GM23248 (cell line): ENCODE measurements around the gene FRMD6. TPM values are rescaled to one million over a fixed set of nuclear protein-coding genes. Genes with fewer than 3 reads are reported as not detected.
A peak's percentile ranks its signal among the peaks of the same experiment; 100 is the strongest.

Experiments used
- DNase-seq: peaks from one replicate; pipeline ENCODE4 v3.0.0-alpha.2; 2015
- H2AFZ ChIP-seq: fragments of 200-600 bp; sonication (generic); 2 replicates; pipeline ENCODE4 v1.6.1; 2016; ENCODE audit warnings: antibody characterized with exemption
- H3F3A ChIP-seq: fragments of 200-600 bp; sonication (generic); 2 replicates; pipeline ENCODE4 v1.6.1; 2016; ENCODE audit warnings: mild to moderate bottlenecking, antibody characterized with exemption, mixed run types; ENCODE audit not compliant: insufficient read depth
- H3K27ac ChIP-seq: fragments of 200-600 bp; sonication (generic); 2 replicates; pipeline ENCODE4 v1.5.1; 2016; ENCODE audit warnings: mild to moderate bottlenecking
- H3K27me3 ChIP-seq: fragments of 200-600 bp; sonication (generic); replicated peaks from 2 replicates; pipeline ENCODE4 v1.6.1; 2016; ENCODE audit warnings: mild to moderate bottlenecking; ENCODE audit not compliant: insufficient read depth
- H3K36me3 ChIP-seq: fragments of 200-600 bp; sonication (generic); 2 replicates; pipeline ENCODE4 v1.6.1; 2016; ENCODE audit warnings: low read depth, mild to moderate bottlenecking
- H3K4me1 ChIP-seq: fragments of 200-600 bp; sonication (generic); 2 replicates; pipeline ENCODE4 v1.6.1; 2016; ENCODE audit warnings: mild to moderate bottlenecking; ENCODE audit not compliant: insufficient read depth
- H3K4me2 ChIP-seq: fragments of 200-600 bp; sonication (generic); one replicate; pipeline ENCODE4 v1.6.1; 2016; ENCODE audit warnings: mild to moderate bottlenecking; ENCODE audit not compliant: unreplicated experiment
- H3K4me3 ChIP-seq: fragments of 200-600 bp; sonication (generic); 2 replicates; pipeline ENCODE4 v1.5.1; 2016; ENCODE audit warnings: mild to moderate bottlenecking
- H3K79me2 ChIP-seq: fragments of 200-600 bp; sonication (generic); 2 replicates; pipeline ENCODE4 v1.6.1; 2016; ENCODE audit warnings: mild to moderate bottlenecking; ENCODE audit not compliant: insufficient read depth
- H3K9ac ChIP-seq: fragments of 200-600 bp; sonication (generic); 2 replicates; pipeline ENCODE4 v1.6.1; 2016; ENCODE audit warnings: mild to moderate bottlenecking
- H3K9me2 ChIP-seq: fragments of 200-600 bp; sonication (generic); 2 replicates; pipeline ENCODE4 v1.6.1; 2016; ENCODE audit warnings: mixed run types, mild to moderate bottlenecking, moderate library complexity; ENCODE audit not compliant: insufficient read depth
- H3K9me3 ChIP-seq: fragments of 200-600 bp; sonication (generic); one replicate; pipeline ENCODE4 v1.6.1; 2017; ENCODE audit warnings: low read depth
- H4K20me1 ChIP-seq: fragments of 200-600 bp; sonication (generic); 2 replicates; pipeline ENCODE4 v1.6.0; 2016; ENCODE audit not compliant: insufficient read depth
- EZH2 ChIP-seq: fragments of 200-600 bp; sonication (generic); IDR thresholded peaks from 2 replicates; pipeline ENCODE4 v1.6.1; 2018; ENCODE audit warnings: antibody characterized with exemption, mild to moderate bottlenecking; ENCODE audit not compliant: insufficient read depth, poor library complexity, severe bottlenecking
- EZH2phosphoT487 ChIP-seq: fragments of 200-600 bp; sonication (generic); IDR thresholded peaks from 2 replicates; pipeline ENCODE4 v1.6.1; 2018; ENCODE audit warnings: antibody characterized with exemption, moderate library complexity, mild to moderate bottlenecking, low read depth; ENCODE audit not compliant: insufficient read depth
- WGBS, 2 experiments: methylation state at CpG; one replicate each; pipeline ENCODE4 v1.1.6; 2015 to 2017; ENCODE audit warnings: low lambda C conversion rate in 2 of 2, low coverage in 1 of 2; ENCODE audit errors: missing lambda C conversion rate in 2 of 2; 5-methylcytosine and 5-hydroxymethylcytosine counted together
- in situ Hi-C: fragments of 300-500 bp; cut with MboI; formaldehyde crosslinking; loops from 2 replicates; pipeline ENCODE4 v1.15.0; 2020
- polyA plus RNA-seq: library from polyadenylated mRNA; unstranded; fragments of >200 nt; fragmentation: Nextera tagmentation; extraction: Ambion mirVana; gene quantifications from 2 replicates; pipeline ENCODE4 v1.2.1, GENCODE V29; 2016
- total RNA-seq: library from RNA; depleted of rRNA; stranded (reverse); fragments of >200 nt; shearing (Covaris generic); gene quantifications from 2 replicates; pipeline ENCODE4 v1.2.3, GENCODE V29; 2014

The FRMD6 gene
- total and polyA plus RNA-seq, 2 experiments from 2014 or later, result 550 to 795 TPM

DNA sequence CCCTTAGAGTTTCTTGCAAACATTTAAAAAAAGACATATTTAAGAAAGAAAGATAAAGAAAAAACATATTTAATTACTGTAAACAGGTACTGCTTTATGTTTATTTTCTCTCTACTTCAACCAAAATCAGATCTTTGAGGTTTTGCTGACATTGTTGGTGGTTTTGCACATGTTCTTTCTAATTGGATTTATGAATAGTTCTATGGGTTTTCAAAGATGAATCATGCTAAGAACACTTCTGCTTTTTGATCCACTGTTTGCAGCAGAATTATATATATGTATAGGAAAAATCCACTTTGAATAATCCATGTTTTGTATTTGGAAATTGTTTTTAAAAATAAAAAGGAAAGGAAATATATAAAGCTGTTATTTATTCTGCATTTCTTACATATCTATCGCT, 78.4 kb downstream of the FRMD6 start:
- Histone ChIP-seq H3K27ac (peak overlapping the region; percentile 25), H3K9me2 (no peaks in the 10 kb centered on the region), H3K9ac (no peak overlapping the region), H3K36me3 (peaks cover 63% of the 10 kb centered on the region), H3K79me2 (peaks cover 31% of the 10 kb centered on the region), H3K4me2 (no peak overlapping the region), H3K9me3 (no peaks in the 10 kb centered on the region), H3F3A (peaks cover 98% of the 10 kb centered on the region), H2AFZ (no peak overlapping the region), H3K27me3 (no peaks in the 10 kb centered on the region), H3K4me3 (no peak overlapping the region), H4K20me1 (peaks cover 20% of the 10 kb centered on the region; the same call in 1 of the 2 replicates), H3K4me1 (peaks cover 48% of the 10 kb centered on the region)
- 97 to 98% methylated on average over 1 of the region's 1 CpG for whole genome bisulfite sequencing, 2 experiments
- no peak for TF ChIP-seq EZH2
- no peak for TF ChIP-seq EZH2phosphoT487
- in situ Hi-C loops, result no loop called here
- peak; percentile 16 for DNase-seq

- Histone ChIP-seq H4K20me1 (peaks cover 14% of the 10 kb centered on the region; the same call in 1 of the 2 replicates), H2AFZ (no peak overlapping the region), H3K27ac (peak overlapping the region; percentile 25), H3K4me3 (no peak overlapping the region), H3K4me1 (peaks cover 42% of the 10 kb centered on the region), H3K27me3 (no peaks in the 10 kb centered on the region), H3K79me2 (peaks cover 26% of the 10 kb centered on the region), H3F3A (peaks cover 93% of the 10 kb centered on the region), H3K4me2 (no peak overlapping the region), H3K36me3 (peaks cover 57% of the 10 kb centered on the region), H3K9ac (no peak overlapping the region), H3K9me3 (no peaks in the 10 kb centered on the region), H3K9me2 (no peaks in the 10 kb centered on the region)
- in situ Hi-C loops, result no loop called here
- WGBS, 2 experiments, result 98% methylated on average over 2 of the region's 2 CpGs
- TF ChIP-seq EZH2 (no peak), EZH2phosphoT487 (no peak)
- peak; percentile 17 for DNase-seq
Observed at GRCh38 chr14:51730684-51731083, 79.0 kb downstream of the FRMD6 start.

- Histone ChIP-seq H3K27ac (peak overlapping the region; percentile 25), H3K9me2 (no peaks in the 10 kb centered on the region), H3K4me3 (no peak overlapping the region), H3K36me3 (peaks cover 39% of the 10 kb centered on the region), H3K27me3 (no peaks in the 10 kb centered on the region), H2AFZ (no peak overlapping the region), H3K4me2 (no peak overlapping the region), H3K4me1 (peaks cover 23% of the 10 kb centered on the region), H3K9me3 (no peaks in the 10 kb centered on the region), H3K79me2 (peaks cover 21% of the 10 kb centered on the region), H3F3A (peaks cover 80% of the 10 kb centered on the region), H4K20me1 (peaks cover 10% of the 10 kb centered on the region; the same call in 1 of the 2 replicates), H3K9ac (no peak overlapping the region)
- in situ Hi-C loops, result no loop called here
- 46 to 50% methylated on average over 4 of the region's 4 CpGs for WGBS, 2 experiments
- peak; percentile 61 for DNase-seq
- TF ChIP-seq EZH2phosphoT487 (no peak), EZH2 (no peak)
Observed at GRCh38 chr14:51732494-51733112, 80.9 kb downstream of the FRMD6 start.

DNA sequence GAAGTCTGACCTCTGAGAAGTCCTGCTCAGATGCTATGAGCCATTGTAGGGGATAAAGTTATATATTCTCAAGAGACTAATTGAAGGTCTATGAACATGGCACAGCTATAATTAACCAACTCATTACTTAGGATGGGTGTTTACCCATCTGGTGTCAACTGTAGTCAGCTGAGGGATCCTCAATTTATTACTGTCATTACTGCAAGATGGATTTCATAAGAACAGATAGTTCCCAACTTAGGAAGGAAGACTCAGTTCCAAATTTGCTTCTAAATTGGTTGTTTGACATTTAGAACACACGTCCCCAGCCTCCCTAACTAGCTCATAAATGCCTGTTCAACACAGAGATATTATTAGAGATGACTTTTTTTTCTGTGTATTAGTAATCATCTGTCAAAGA, 81.4 kb downstream of the FRMD6 start:
- H3K4me3 ChIP-seq, result no peak overlapping the region
- peaks cover 34% of the 10 kb centered on the region for H3K36me3 ChIP-seq
- H3F3A ChIP-seq, result peaks cover 74% of the 10 kb centered on the region
- TF ChIP-seq EZH2phosphoT487, result no peak
- no peak for TF ChIP-seq EZH2
- H3K9me2 ChIP-seq, result no peaks in the 10 kb centered on the region
- H3K27me3 ChIP-seq, result no peaks in the 10 kb centered on the region
- no peak overlapping the region for H3K9ac ChIP-seq
- no peak overlapping the region for H3K4me2 ChIP-seq
- peaks cover 23% of the 10 kb centered on the region for H3K4me1 ChIP-seq
- H3K79me2 ChIP-seq, result peaks cover 15% of the 10 kb centered on the region
- 5 to 8% methylated on average over 1 of the region's 1 CpG for WGBS, 2 experiments
- in situ Hi-C loops, result no loop called here
- peak overlapping the region; percentile 25 for H3K27ac ChIP-seq
- peaks cover 7% of the 10 kb centered on the region; the same call in 1 of the 2 replicates for H4K20me1 ChIP-seq
- DNase-seq, result peak; percentile 49
- H2AFZ ChIP-seq, result no peak overlapping the region
- no peaks in the 10 kb centered on the region for H3K9me3 ChIP-seq
